ENCODE data around the gene NMS. TPM values are rescaled to one million over a fixed set of nuclear protein-coding genes. Genes with fewer than 3 reads are reported as not detected.
"Not testable (repeated sequence)": the region's sequence is repeated elsewhere in the genome, so short reads cannot be mapped to it uniquely, and the experiment has no call there.

The NMS gene
- total RNA-seq, 4 donors from 2014 or later = not detected

GRCh38 chr2:100453853-100454252, 16.4 kb upstream of the NMS start:
- WGBS, 2 donors = 63% methylated on average over 4 of the region's 4 CpGs
- peaks cover 0 to 25% (median 0%) of the 10 kb centered on the region in 4 donors for H3K9me3 ChIP-seq
- no peaks in the 10 kb centered on the region for H3K27me3 ChIP-seq
- DNase-seq (ENCODE audit: low spot score in 2 of 2) = no peak
- no peak overlapping the region for H3K4me3 ChIP-seq
- no peaks in the 10 kb centered on the region for H3K36me3 ChIP-seq
- no peaks in the 10 kb centered on the region for H3K4me1 ChIP-seq
- TF ChIP-seq CTCF (IDR thresholded peaks at IDR 0.05) (no peak), EP300 (IDR thresholded peaks at IDR 0.05) (no peak)
- H3K27ac ChIP-seq = no peak overlapping the region

- H3K36me3 ChIP-seq; H3K4me1 ChIP-seq; H3K27me3 ChIP-seq; H3K4me3 ChIP-seq; DNase-seq (ENCODE audit: low spot score in 2 of 2); H3K27ac ChIP-seq: not testable (repeated sequence)
- peaks cover 0 to 28% (median 0%) of the 10 kb centered on the region in 4 donors for H3K9me3 ChIP-seq
Measured at GRCh38 chr2:100456357-100456756, 13.9 kb upstream of the NMS start.

GRCh38 chr2:100460904-100461530, 9.3 kb upstream of the NMS start:
- no peak overlapping the region for H3K4me3 ChIP-seq
- 70 to 89% methylated on average over 1 of the region's 1 CpG for WGBS, 2 donors
- DNase-seq (ENCODE audit: low spot score in 2 of 2) = no peak
- H3K4me1 ChIP-seq = no peaks in the 10 kb centered on the region
- no peaks in the 10 kb centered on the region for H3K27me3 ChIP-seq
- no peak for TF ChIP-seq EP300 (IDR thresholded peaks at IDR 0.05)
- H3K9me3 ChIP-seq = peaks cover 0 to 28% (median 0%) of the 10 kb centered on the region in 4 donors
- H3K36me3 ChIP-seq = no peaks in the 10 kb centered on the region
- no peak overlapping the region for H3K27ac ChIP-seq

GRCh38 chr2:100470898-100471514, 724 bp downstream of the NMS start:
- Histone ChIP-seq H3K4me3 (no peak overlapping the region), H3K27me3 (peaks cover 0 to 12% of the 10 kb centered on the region in 2 donors), H3K4me1 (no peaks in the 10 kb centered on the region), H3K36me3 (no peaks in the 10 kb centered on the region), H3K9me3 (no peaks in the 10 kb centered on the region), H3K27ac (no peak overlapping the region)
- no peak for TF ChIP-seq EP300 (IDR thresholded peaks at IDR 0.05)
- TF ChIP-seq CTCF (IDR thresholded peaks at IDR 0.05) = no peak
- no peak for TF ChIP-seq POLR2A (IDR thresholded peaks at IDR 0.05)
- no peak for DNase-seq (ENCODE audit: low spot score in 2 of 2)
- 19 to 32% methylated on average over 16 of the region's 16 CpGs for WGBS, 2 donors

- 90 to 92% methylated on average over 8 of the region's 8 CpGs for WGBS, 2 donors
- Histone ChIP-seq H3K9me3 (no peaks in the 10 kb centered on the region), H3K36me3 (no peaks in the 10 kb centered on the region), H3K4me3 (no peak overlapping the region), H3K27me3 (no peaks in the 10 kb centered on the region), H3K4me1 (no peaks in the 10 kb centered on the region), H3K27ac (no peak overlapping the region)
- DNase-seq (ENCODE audit: low spot score in 2 of 2) = no peak
- TF ChIP-seq CTCF (IDR thresholded peaks at IDR 0.05) = no peak
- no peak for TF ChIP-seq POLR2A (IDR thresholded peaks at IDR 0.05)
- TF ChIP-seq EP300 (IDR thresholded peaks at IDR 0.05) = no peak
Measured at GRCh38 chr2:100476606-100477005, 6.3 kb downstream of the NMS start.

GRCh38 chr2:100482741-100483140, 12.5 kb downstream of the NMS start:
- no peak for DNase-seq (ENCODE audit: low spot score in 2 of 2)
- Histone ChIP-seq H3K4me3 (no peak overlapping the region), H3K4me1 (no peaks in the 10 kb centered on the region), H3K9me3 (peaks cover 0 to 4% (median 0%) of the 10 kb centered on the region in 4 donors), H3K36me3 (no peaks in the 10 kb centered on the region), H3K27me3 (no peaks in the 10 kb centered on the region), H3K27ac (no peak overlapping the region)
- WGBS, 2 donors = 63 to 67% methylated on average over 4 of the region's 4 CpGs
- TF ChIP-seq POLR2A (IDR thresholded peaks at IDR 0.05) = no peak
- TF ChIP-seq CTCF (IDR thresholded peaks at IDR 0.05) = no peak
- TF ChIP-seq EP300 (IDR thresholded peaks at IDR 0.05) = no peak

All from tibial nerve (tissue), 4 donors.